H1 (cell line): ENCODE results near the gene GPR87. TPM values are rescaled to one million over a fixed set of nuclear protein-coding genes. Genes with fewer than 3 reads are reported as not detected.

Experiments used
- CTCF ChIA-PET: fragments of 300-600 bp; sonication (Branson Sonifier 250); formaldehyde crosslinking; loops from one replicate; lab custom pipeline; 2021; ENCODE audit not compliant: partially characterized antibody; lab: Charles Lee
- POLR2A ChIA-PET: fragments of 300-600 bp; sonication (Branson Sonifier 250); formaldehyde crosslinking; loops from one replicate; lab custom pipeline; 2021; ENCODE audit warnings: inconsistent platforms; ENCODE audit not compliant: partially characterized antibody; lab: Charles Lee
- DNase-seq, 2 experiments: peaks; one replicate each; pipeline versions ENCODE4 v3.0.0 to v3.0.0-alpha.2; 2010 to 2022; ENCODE audit warnings: low spot score in 2 of 2, low read depth in 1 of 2, mixed read lengths in 1 of 2
- FAIRE-seq: peaks from 2 replicates; lab custom pipeline; 2011; peaks lifted over from hg19 to GRCh38; lab: Jason Lieb, UNC
- H2AFZ ChIP-seq: 2 replicates; pipeline ENCODE4 v1.8.1; 2012; ENCODE audit warnings: low read length, inconsistent platforms
- H2AK5ac ChIP-seq: 2 replicates; pipeline ENCODE4 v1.6.1; 2013; ENCODE audit warnings: low read depth, low read length
- H2BK120ac ChIP-seq: replicated peaks from 2 replicates; pipeline ENCODE3; 2013; ENCODE audit warnings: low read depth, low read length, inconsistent platforms
- H2BK12ac ChIP-seq: 2 replicates; pipeline ENCODE4 v1.6.1; 2013; ENCODE audit warnings: low read depth, low read length
- H2BK15ac ChIP-seq: 2 replicates; pipeline ENCODE4 v1.6.1; 2013; ENCODE audit warnings: low read length
- H2BK20ac ChIP-seq: 2 replicates; pipeline ENCODE4 v1.6.1; 2013; ENCODE audit warnings: low read length
- H2BK5ac ChIP-seq: 2 replicates; pipeline ENCODE4 v1.6.1; 2013; ENCODE audit warnings: low read depth, low read length
- H3K14ac ChIP-seq: 2 replicates; pipeline ENCODE4 v1.6.1; 2013; ENCODE audit warnings: inconsistent platforms; ENCODE audit not compliant: insufficient read length
- H3K18ac ChIP-seq: 2 replicates; pipeline ENCODE4 v1.6.1; 2013; ENCODE audit warnings: low read length; ENCODE audit errors: extremely low read depth
- H3K23ac ChIP-seq: 2 replicates; pipeline ENCODE4 v1.6.1; 2013; ENCODE audit warnings: inconsistent platforms; ENCODE audit not compliant: insufficient read length
- H3K23me2 ChIP-seq: 2 replicates; pipeline ENCODE4 v1.6.1; 2013; ENCODE audit warnings: low read depth, low read length
- H3K27ac ChIP-seq: 2 replicates; pipeline ENCODE4 v1.6.1; 2011; ENCODE audit warnings: low read depth, low read length, inconsistent platforms
- H3K27me3 ChIP-seq, 4 experiments: replicated peaks in 1 of 4; 1 replicate in 1 of 4; 2 replicates in 3 of 4; pipeline versions ENCODE4 v1.6.1 to v1.8.1; 2011 to 2013; ENCODE audit warnings: low read length in 3 of 4, mild to moderate bottlenecking in 3 of 4, inconsistent platforms in 2 of 4, mixed read lengths in 2 of 4, moderate library complexity in 1 of 4; ENCODE audit not compliant: control insufficient read depth in 3 of 4, insufficient read depth in 3 of 4; ENCODE audit errors: extremely low read depth in 1 of 4
- H3K36me3 ChIP-seq, 4 experiments: 2 replicates each; pipeline versions ENCODE4 v1.6.1 to v1.8.1; 2011 to 2013; ENCODE audit warnings: mild to moderate bottlenecking in 4 of 4, low read length in 3 of 4, moderate library complexity in 2 of 4, control low read depth in 1 of 4, inconsistent platforms in 1 of 4; ENCODE audit not compliant: insufficient read depth in 4 of 4, control insufficient read depth in 2 of 4
- H3K4ac ChIP-seq: replicated peaks from 2 replicates; pipeline ENCODE3; 2013; ENCODE audit warnings: low read length, low read depth, mixed read lengths, inconsistent platforms; ENCODE audit not compliant: insufficient read length
- H3K4me1 ChIP-seq, 4 experiments: replicated peaks in 1 of 4; 1 replicate in 1 of 4; 2 replicates in 3 of 4; pipeline versions ENCODE4 v1.6.1 to v1.8.1; 2011 to 2013; ENCODE audit warnings: low read length in 3 of 4, inconsistent platforms in 2 of 4, mixed read lengths in 1 of 4; ENCODE audit not compliant: insufficient read depth in 4 of 4, control insufficient read depth in 3 of 4
- H3K4me2 ChIP-seq, 2 experiments: 2 replicates each; pipeline versions ENCODE4 v1.6.1 to v1.8.1; 2011 to 2013; ENCODE audit warnings: low read depth in 2 of 2, low read length in 2 of 2, control low read depth in 1 of 2, inconsistent platforms in 1 of 2, mild to moderate bottlenecking in 1 of 2; ENCODE audit not compliant: insufficient read depth in 1 of 2
- H3K4me3 ChIP-seq, 4 experiments: fragments of 200-600, 300-600 bp in 1 of 4; sonication (generic), shearing (Covaris generic), sonication (Bioruptor Twin) in 1 of 4; 2 replicates each; pipeline versions ENCODE4 v1.5.1 to v1.8.1; 2011 to 2016; ENCODE audit warnings: low read length in 4 of 4, low read depth in 3 of 4, control low read depth in 2 of 4, inconsistent platforms in 2 of 4, mild to moderate bottlenecking in 2 of 4, mixed read lengths in 1 of 4, moderate library complexity in 1 of 4; ENCODE audit not compliant: insufficient read depth in 2 of 4; ENCODE audit errors: extremely low read depth in 1 of 4
- H3K56ac ChIP-seq: replicated peaks from 2 replicates; pipeline ENCODE3; 2013; ENCODE audit warnings: low read depth, mild to moderate bottlenecking, mixed read lengths, low read length, inconsistent platforms; ENCODE audit not compliant: insufficient read length
- H3K79me1 ChIP-seq: 2 replicates; pipeline ENCODE4 v1.6.1; 2013; ENCODE audit warnings: low read depth, low read length, control low read depth
- H3K79me2 ChIP-seq, 2 experiments: 2 replicates each; pipeline versions ENCODE4 v1.6.1 to v1.8.1; 2012 to 2013; ENCODE audit warnings: low read length in 2 of 2, mild to moderate bottlenecking in 2 of 2, inconsistent platforms in 1 of 2; ENCODE audit not compliant: insufficient read depth in 2 of 2, control insufficient read depth in 1 of 2
- H3K9ac ChIP-seq, 4 experiments: replicated peaks in 1 of 4; 1 replicate in 1 of 4; 2 replicates in 3 of 4; pipeline versions ENCODE4 v1.6.1 to v1.8.1; 2011 to 2013; ENCODE audit warnings: low read depth in 3 of 4, low read length in 3 of 4, control low read depth in 2 of 4, mild to moderate bottlenecking in 2 of 4, moderate library complexity in 2 of 4, inconsistent platforms in 1 of 4; ENCODE audit errors: extremely low read depth in 1 of 4
- H3K9me3 ChIP-seq, 2 experiments: 2 replicates each; pipeline versions ENCODE4 v1.6.1 to v1.8.1; 2012 to 2013; ENCODE audit warnings: mild to moderate bottlenecking in 2 of 2, moderate library complexity in 2 of 2, control low read depth in 1 of 2, inconsistent platforms in 1 of 2, low read depth in 1 of 2, low read length in 1 of 2, mixed read lengths in 1 of 2; ENCODE audit not compliant: insufficient read depth in 2 of 2
- H4K20me1 ChIP-seq, 2 experiments: replicated peaks in 1 of 2; 2 replicates each; pipeline versions ENCODE3 to v1.8.1; 2011 to 2013; ENCODE audit warnings: inconsistent platforms in 2 of 2, low read length in 2 of 2, mild to moderate bottlenecking in 1 of 2; ENCODE audit not compliant: insufficient read depth in 2 of 2, control insufficient read depth in 1 of 2
- H4K5ac ChIP-seq: 2 replicates; pipeline ENCODE4 v1.6.1; 2013; ENCODE audit warnings: low read length, low read depth, mixed read lengths, inconsistent platforms; ENCODE audit not compliant: insufficient read length
- H4K8ac ChIP-seq: 2 replicates; pipeline ENCODE4 v1.8.0; 2013; ENCODE audit warnings: mild to moderate bottlenecking, moderate library complexity, low read length, inconsistent platforms; ENCODE audit not compliant: insufficient read depth; ENCODE audit errors: extremely low read depth
- H4K91ac ChIP-seq: replicated peaks from 2 replicates; pipeline ENCODE3; 2013; ENCODE audit warnings: low read length, mixed read lengths, inconsistent platforms; ENCODE audit not compliant: insufficient read length
- CHD1 ChIP-seq: IDR thresholded peaks from 2 replicates; pipeline ENCODE4 v1.6.1; 2012; ENCODE audit warnings: low read depth, low read length, improper control_type of control experiment
- EGR1 ChIP-seq: IDR thresholded peaks from 2 replicates; pipeline ENCODE4 v1.6.1; 2011; ENCODE audit warnings: low read depth, low read length, borderline replicate concordance
- EP300 ChIP-seq, 2 experiments: IDR thresholded peaks; 1 replicate in 1 of 2; 2 replicates in 1 of 2; pipeline ENCODE4 v1.6.1; 2011 to 2012; ENCODE audit warnings: low read depth in 2 of 2, low read length in 2 of 2, mild to moderate bottlenecking in 2 of 2, borderline replicate concordance in 1 of 2, inconsistent platforms in 1 of 2, moderate library complexity in 1 of 2
- HDAC2 ChIP-seq, 2 experiments: fragments of 300-600 bp in 1 of 2; sonication (generic) in 1 of 2; IDR thresholded peaks; 2 replicates each; pipeline ENCODE4 v1.6.1; 2011 to 2012; ENCODE audit warnings: low read depth in 2 of 2, low read length in 2 of 2, mild to moderate bottlenecking in 2 of 2, moderate library complexity in 2 of 2, borderline replicate concordance in 1 of 2, inconsistent platforms in 1 of 2
- KDM4A ChIP-seq: IDR thresholded peaks from one replicate; pipeline ENCODE4 v1.7.1; 2012; ENCODE audit warnings: low read depth, mild to moderate bottlenecking, moderate library complexity, low read length, inconsistent platforms; ENCODE audit not compliant: severe bottlenecking
- PHF8 ChIP-seq: fragments of 200-600 bp; sonication (generic); conservative IDR thresholded peaks from 2 replicates; pipeline ENCODE4 v1.7.1; 2012; ENCODE audit warnings: low read depth, mild to moderate bottlenecking, inconsistent platforms, low read length, moderate library complexity
- POLR2AphosphoS5 ChIP-seq: IDR thresholded peaks from 2 replicates; pipeline ENCODE4 v1.6.1; 2011; ENCODE audit warnings: low read depth, low read length
- POU5F1 ChIP-seq: IDR thresholded peaks from 2 replicates; pipeline ENCODE4 v1.6.1; 2011; ENCODE audit warnings: low read depth, mild to moderate bottlenecking, low read length, moderate library complexity
- RXRA ChIP-seq: IDR thresholded peaks from 2 replicates; pipeline ENCODE4 v1.6.1; 2011; ENCODE audit warnings: low read depth, mild to moderate bottlenecking, low read length, moderate library complexity; ENCODE audit not compliant: insufficient read depth
- SIN3A ChIP-seq, 2 experiments: IDR thresholded peaks in 1 of 2; conservative IDR thresholded peaks in 1 of 2; 2 replicates each; pipeline ENCODE4 v1.6.1; 2011 to 2012; ENCODE audit warnings: low read length in 2 of 2, improper control_type of control experiment in 1 of 2, low read depth in 1 of 2, mild to moderate bottlenecking in 1 of 2
- SP4 ChIP-seq: IDR thresholded peaks from 2 replicates; pipeline ENCODE4 v1.6.1; 2012; ENCODE audit warnings: low read length, inconsistent platforms
- USF2 ChIP-seq: IDR thresholded peaks from 2 replicates; pipeline ENCODE4 v1.6.1; 2011; ENCODE audit warnings: low read length, improper control_type of control experiment
- YY1 ChIP-seq: IDR thresholded peaks from 2 replicates; pipeline ENCODE4 v1.6.1; 2011; ENCODE audit warnings: low read depth, mild to moderate bottlenecking, low read length
- WGBS, 2 experiments: shearing (Covaris generic) in 1 of 2; methylation state at CpG; one replicate each; pipeline versions ENCODE4 v1.1.6 to v1.1.7; 2013 to 2015; ENCODE audit warnings: low lambda C conversion rate in 2 of 2, mixed read lengths in 2 of 2, inconsistent platforms in 1 of 2, low coverage in 1 of 2, missing lambda C conversion rate in 1 of 2; ENCODE audit not compliant: insufficient replicate concordance in 2 of 2, insufficient coverage in 1 of 2, insufficient read length in 1 of 2; ENCODE audit errors: extremely low coverage in 1 of 2, missing lambda C conversion rate in 1 of 2; 5-methylcytosine and 5-hydroxymethylcytosine counted together
- polyA plus RNA-seq, 7 experiments: library from polyadenylated mRNA; depleted of rRNA in 3 of 7; stranded (reverse) in 5 of 7; unstranded in 2 of 7; fragments of >200 nt in 5 of 7; fragments of 200-250 nt in 2 of 7; gene quantifications; 1 replicate in 5 of 7; 2 replicates in 1 of 7; 4 replicates in 1 of 7; pipeline versions ENCODE4 v1.2.1 to v1.2.3, GENCODE V29; 2011 to 2013; ENCODE audit warnings: missing spikeins in 2 of 7, mixed read lengths in 2 of 7
- total RNA-seq: library from RNA; stranded (reverse); fragmentation: NEBNext Ultra II Directional; extraction: Animal tissue kit (Norgen Biotek cat#: 25700); gene quantifications from 2 replicates; pipeline ENCODE4 v1.2.1, GENCODE V29; 2021

Gene GPR87
- total and polyA plus RNA-seq, 2 of the 8 experiments (the other 6 are each of a cell fraction or from before 2014, with no cell fraction given): 0.05 TPM; not detected in 1

- no peak overlapping the region for H4K91ac ChIP-seq
- no peak overlapping the region for H4K5ac ChIP-seq
- no peak overlapping the region for H2BK15ac ChIP-seq
- no peak overlapping the region for H2AK5ac ChIP-seq
- no peak for FAIRE-seq
- H3K56ac ChIP-seq: no peak overlapping the region
- no peaks in the 10 kb centered on the region for H3K23me2 ChIP-seq
- H2BK5ac ChIP-seq: no peak overlapping the region
- H3K36me3 ChIP-seq: no peaks in the 10 kb centered on the region
- no peaks in the 10 kb centered on the region for H3K79me1 ChIP-seq
- WGBS, 2 experiments: 89% methylated on average over 4 of the region's 4 CpGs; no CpG with 5 or more reads in 1 of the 2 experiments
- H3K4me2 ChIP-seq: no peak overlapping the region
- no peak for DNase-seq
- no peak overlapping the region for H3K18ac ChIP-seq
- H3K79me2 ChIP-seq: no peaks in the 10 kb centered on the region
- H2BK12ac ChIP-seq: no peak overlapping the region; the same call in 1 of the 2 replicates
- no peaks in the 10 kb centered on the region for H3K9me3 ChIP-seq
- no peak overlapping the region for H3K9ac ChIP-seq
- H2BK120ac ChIP-seq: no peak overlapping the region
- no peak overlapping the region for H2AFZ ChIP-seq
- H2BK20ac ChIP-seq: no peak overlapping the region
- no peak overlapping the region for H3K4ac ChIP-seq
- H3K4me1 ChIP-seq: peaks cover 7 to 28% (median 16%) of the 10 kb centered on the region in 4 experiments
- ChIA-PET CTCF (interaction anchor here (0.7 to 2.6 kb wide), 11 partner anchors 10 to 130 kb away, joined by 3 to 8 read pairs (median 4); partner anchors contain the start of gene GPR87), POLR2A (no interaction called here)
- H3K27me3 ChIP-seq: 0 out of 7 replicates have a peak, but pooled peaks cover 0 to 3% (median 0%) of the 10 kb centered on the region in 4 experiments
- no peak overlapping the region for H3K14ac ChIP-seq
- no peak overlapping the region for H3K23ac ChIP-seq
- H3K27ac ChIP-seq: no peak overlapping the region
- H4K8ac ChIP-seq: no peak overlapping the region
- no peak overlapping the region for H3K4me3 ChIP-seq
- H4K20me1 ChIP-seq: peaks cover 0 to 2% of the 10 kb centered on the region in 2 experiments
- TF ChIP-seq POLR2AphosphoS5 (no peak), CHD1 (no peak), KDM4A (no peak), USF2 (no peak), SIN3A (conservative IDR thresholded peaks at IDR 0.05 in 1 of 2, IDR thresholded peaks at IDR 0.05 in 1 of 2; ENCODE audit: low read depth in 1 of 2, low read length in 2 of 2) (no peak), EGR1 (no peak), EP300 (IDR thresholded peaks at IDR 0.05; ENCODE audit: borderline replicate concordance in 1 of 2, low read depth in 2 of 2, low read length in 2 of 2) (no peak), PHF8 (no peak), SP4 (no peak), POU5F1 (no peak), YY1 (no peak), RXRA (no peak), HDAC2 (IDR thresholded peaks at IDR 0.05; ENCODE audit: borderline replicate concordance in 1 of 2, low read depth in 2 of 2, low read length in 2 of 2) (no peak)
Measured at GRCh38 chr3:151305775-151306151, 10.9 kb downstream of the GPR87 start.
